ENCODE results near the gene ARHGEF25. TPM values are rescaled to one million over a fixed set of nuclear protein-coding genes. Genes with fewer than 3 reads are reported as not detected.
"Not testable (repeated sequence)": the region's sequence is repeated elsewhere in the genome, so short reads cannot be mapped to it uniquely, and the experiment has no call there.

ARHGEF25 gene
- total and polyA plus RNA-seq, 2 donors from 2014 or later = 10.9 to 15.0 TPM

GRCh38 chr12:57568838-57569237 is 42.4 kb upstream of the ARHGEF25 start:
- FAIRE-seq = no peak
- no peaks in the 10 kb centered on the region for H3K4me1 ChIP-seq (ENCODE audit: control insufficient read depth in 2 of 3, insufficient read depth in 2 of 3, low read depth in 1 of 3, low read length in 3 of 3)
- no peak overlapping the region for H3K9ac ChIP-seq (ENCODE audit: low read length in 3 of 3)
- intact Hi-C loops (cut with DNase I) = no loop called here
- H3K27me3 ChIP-seq (ENCODE audit: control insufficient read depth, insufficient read depth, low read length) = no peaks in the 10 kb centered on the region
- H3K9me3 ChIP-seq (ENCODE audit: control insufficient read depth in 2 of 3, insufficient read depth in 1 of 3, low read length in 3 of 3) = no peaks in the 10 kb centered on the region
- TF ChIP-seq, protein P1, sequence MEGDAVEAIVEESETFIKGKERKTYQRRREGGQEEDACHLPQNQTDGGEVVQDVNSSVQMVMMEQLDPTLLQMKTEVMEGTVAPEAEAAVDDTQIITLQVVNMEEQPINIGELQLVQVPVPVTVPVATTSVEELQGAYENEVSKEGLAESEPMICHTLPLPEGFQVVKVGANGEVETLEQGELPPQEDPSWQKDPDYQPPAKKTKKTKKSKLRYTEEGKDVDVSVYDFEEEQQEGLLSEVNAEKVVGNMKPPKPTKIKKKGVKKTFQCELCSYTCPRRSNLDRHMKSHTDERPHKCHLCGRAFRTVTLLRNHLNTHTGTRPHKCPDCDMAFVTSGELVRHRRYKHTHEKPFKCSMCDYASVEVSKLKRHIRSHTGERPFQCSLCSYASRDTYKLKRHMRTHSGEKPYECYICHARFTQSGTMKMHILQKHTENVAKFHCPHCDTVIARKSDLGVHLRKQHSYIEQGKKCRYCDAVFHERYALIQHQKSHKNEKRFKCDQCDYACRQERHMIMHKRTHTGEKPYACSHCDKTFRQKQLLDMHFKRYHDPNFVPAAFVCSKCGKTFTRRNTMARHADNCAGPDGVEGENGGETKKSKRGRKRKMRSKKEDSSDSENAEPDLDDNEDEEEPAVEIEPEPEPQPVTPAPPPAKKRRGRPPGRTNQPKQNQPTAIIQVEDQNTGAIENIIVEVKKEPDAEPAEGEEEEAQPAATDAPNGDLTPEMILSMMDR (IDR thresholded peaks at IDR 0.05; ENCODE audit: borderline replicate concordance, extremely low read depth, insufficient read depth) = no peak
- no peak overlapping the region for H3K27ac ChIP-seq (ENCODE audit: low read depth in 2 of 2, low read length in 2 of 2)
- H3K4me3 ChIP-seq (ENCODE audit: low read length in 3 of 3) = no peak overlapping the region
- no peaks in the 10 kb centered on the region for H3K36me3 ChIP-seq (ENCODE audit: control insufficient read depth in 2 of 3, insufficient read depth in 3 of 3, low read length in 3 of 3)
- no peak for DNase-seq

GRCh38 chr12:57569858-57570257 is 41.4 kb upstream of the ARHGEF25 start:
- intact Hi-C loops (cut with DNase I) = no loop called here
- no peak for FAIRE-seq
- H3K9me3 ChIP-seq (ENCODE audit: control insufficient read depth in 2 of 3, insufficient read depth in 1 of 3, low read length in 3 of 3) = no peaks in the 10 kb centered on the region
- H3K27me3 ChIP-seq (ENCODE audit: control insufficient read depth, insufficient read depth, low read length) = no peaks in the 10 kb centered on the region
- TF ChIP-seq, protein P1 (IDR thresholded peaks at IDR 0.05; ENCODE audit: borderline replicate concordance, extremely low read depth, insufficient read depth) = no peak
- no peak overlapping the region for H3K9ac ChIP-seq (ENCODE audit: low read length in 3 of 3)
- no peak overlapping the region for H3K27ac ChIP-seq (ENCODE audit: low read depth in 2 of 2, low read length in 2 of 2)
- no peaks in the 10 kb centered on the region for H3K36me3 ChIP-seq (ENCODE audit: control insufficient read depth in 2 of 3, insufficient read depth in 3 of 3, low read length in 3 of 3)
- no peak overlapping the region for H3K4me3 ChIP-seq (ENCODE audit: low read length in 3 of 3)
- no peak for DNase-seq
- no peaks in the 10 kb centered on the region for H3K4me1 ChIP-seq (ENCODE audit: control insufficient read depth in 2 of 3, insufficient read depth in 2 of 3, low read depth in 1 of 3, low read length in 3 of 3)

DNA sequence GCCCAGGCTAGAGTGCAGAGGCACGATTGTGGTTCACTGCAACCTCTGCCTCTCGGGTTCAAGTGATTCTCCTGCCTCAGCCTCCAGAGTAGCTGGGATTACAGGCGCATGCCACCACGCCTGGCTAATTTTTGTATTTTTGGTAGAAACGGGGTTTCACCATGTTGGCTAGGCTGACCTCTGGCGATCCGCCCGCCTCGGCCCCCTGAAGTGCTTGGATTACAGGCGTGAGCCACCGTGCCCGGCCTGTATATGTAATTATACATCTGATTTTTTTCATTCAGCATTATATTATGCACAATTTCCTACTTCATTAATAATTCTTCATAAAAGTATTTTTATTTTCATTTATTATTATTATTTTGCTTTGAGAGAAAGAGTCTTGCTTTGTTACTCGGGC is 40.8 kb upstream of the ARHGEF25 start:
- H3K9me3 ChIP-seq (ENCODE audit: control insufficient read depth in 2 of 3, insufficient read depth in 1 of 3, low read length in 3 of 3); DNase-seq; H3K4me1 ChIP-seq (ENCODE audit: control insufficient read depth in 2 of 3, insufficient read depth in 2 of 3, low read depth in 1 of 3, low read length in 3 of 3); H3K4me3 ChIP-seq (ENCODE audit: low read length in 3 of 3); H3K36me3 ChIP-seq (ENCODE audit: control insufficient read depth in 2 of 3, insufficient read depth in 3 of 3, low read length in 3 of 3); FAIRE-seq; H3K27ac ChIP-seq (ENCODE audit: low read depth in 2 of 2, low read length in 2 of 2); intact Hi-C loops (cut with DNase I); H3K9ac ChIP-seq (ENCODE audit: low read length in 3 of 3); H3K27me3 ChIP-seq (ENCODE audit: control insufficient read depth, insufficient read depth, low read length): not testable (repeated sequence)

DNA sequence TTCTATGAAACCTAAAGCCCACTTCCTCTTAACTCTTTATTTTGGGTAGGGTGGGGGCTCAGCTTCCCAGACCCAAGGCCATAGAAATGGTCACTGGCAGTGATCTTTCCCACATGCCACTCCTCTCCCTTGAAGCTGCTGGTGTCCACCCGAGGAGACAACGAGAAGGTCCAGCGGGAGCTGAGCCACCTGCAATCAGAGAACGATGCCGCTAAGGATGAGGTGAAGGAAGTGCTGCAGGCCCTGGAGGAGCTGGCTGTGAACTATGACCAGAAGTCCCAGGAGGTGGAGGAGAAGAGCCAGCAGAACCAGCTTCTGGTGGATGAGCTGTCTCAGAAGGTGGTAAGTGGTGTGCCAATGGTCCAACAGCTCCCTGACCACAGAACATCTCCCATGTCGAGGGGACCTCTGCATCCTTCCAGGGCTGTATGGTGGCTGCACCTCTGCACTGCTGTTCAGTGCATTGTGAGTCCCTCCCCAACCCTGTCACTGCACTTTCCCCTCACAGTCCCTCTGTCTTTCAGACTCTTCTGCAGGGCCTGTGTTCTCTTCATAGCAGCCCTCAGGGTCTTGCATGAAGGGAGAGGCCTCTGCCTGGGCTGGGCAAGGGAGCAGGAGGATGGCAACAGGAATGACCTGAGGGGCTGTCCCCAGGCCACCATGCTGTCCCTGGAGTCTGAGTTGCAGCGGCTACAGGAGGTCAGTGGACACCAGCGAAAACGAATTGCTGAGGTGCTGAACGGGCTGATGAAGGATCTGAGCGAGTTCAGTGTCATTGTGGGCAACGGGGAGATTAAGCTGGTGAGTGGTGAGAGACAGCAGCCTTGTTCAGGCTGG is 39.1 kb upstream of the ARHGEF25 start:
- H3K4me1 ChIP-seq (ENCODE audit: control insufficient read depth in 2 of 3, insufficient read depth in 2 of 3, low read depth in 1 of 3, low read length in 3 of 3) = no peaks in the 10 kb centered on the region
- H3K9ac ChIP-seq (ENCODE audit: low read length in 3 of 3) = no peak overlapping the region
- no peaks in the 10 kb centered on the region for H3K27me3 ChIP-seq (ENCODE audit: control insufficient read depth, insufficient read depth, low read length)
- no peaks in the 10 kb centered on the region for H3K36me3 ChIP-seq (ENCODE audit: control insufficient read depth in 2 of 3, insufficient read depth in 3 of 3, low read length in 3 of 3)
- H3K27ac ChIP-seq (ENCODE audit: low read depth in 2 of 2, low read length in 2 of 2) = no peak overlapping the region
- no peak overlapping the region for H3K4me3 ChIP-seq (ENCODE audit: low read length in 3 of 3)
- no peaks in the 10 kb centered on the region for H3K9me3 ChIP-seq (ENCODE audit: control insufficient read depth in 2 of 3, insufficient read depth in 1 of 3, low read length in 3 of 3)
- TF ChIP-seq, protein P1 (IDR thresholded peaks at IDR 0.05; ENCODE audit: borderline replicate concordance, extremely low read depth, insufficient read depth) = no peak
- no peak for FAIRE-seq
- DNase-seq = no peak
- intact Hi-C loops (cut with DNase I) = no loop called here

Data from kidney (tissue), 14 donors.